GM12865 (cell line): ENCODE results near the gene MEP1A.
"Not testable (repeated sequence)": the region's sequence is repeated elsewhere in the genome, so short reads cannot be mapped to it uniquely, and the experiment has no call there.

ENCODE experiments used
- DNase-seq: peaks from one replicate; pipeline ENCODE4 v3.0.0; 2010; ENCODE audit warnings: low read depth
- H3K4me3 ChIP-seq: 2 replicates; pipeline ENCODE4 v1.5.1; 2011; ENCODE audit warnings: mild to moderate bottlenecking, low read depth, low read length, control low read depth
- TF ChIP-seq, protein P1 (sequence below): IDR thresholded peaks from 2 replicates; pipeline ENCODE4 v1.5.1; 2011; ENCODE audit warnings: low read length, control low read depth, low read depth, inconsistent platforms; ENCODE audit not compliant: insufficient read depth; ENCODE audit errors: missing control alignments

Gene MEP1A

GRCh38 chr6:46815130-46815529, 21.9 kb downstream of the MEP1A start:
- TF ChIP-seq, protein P1, sequence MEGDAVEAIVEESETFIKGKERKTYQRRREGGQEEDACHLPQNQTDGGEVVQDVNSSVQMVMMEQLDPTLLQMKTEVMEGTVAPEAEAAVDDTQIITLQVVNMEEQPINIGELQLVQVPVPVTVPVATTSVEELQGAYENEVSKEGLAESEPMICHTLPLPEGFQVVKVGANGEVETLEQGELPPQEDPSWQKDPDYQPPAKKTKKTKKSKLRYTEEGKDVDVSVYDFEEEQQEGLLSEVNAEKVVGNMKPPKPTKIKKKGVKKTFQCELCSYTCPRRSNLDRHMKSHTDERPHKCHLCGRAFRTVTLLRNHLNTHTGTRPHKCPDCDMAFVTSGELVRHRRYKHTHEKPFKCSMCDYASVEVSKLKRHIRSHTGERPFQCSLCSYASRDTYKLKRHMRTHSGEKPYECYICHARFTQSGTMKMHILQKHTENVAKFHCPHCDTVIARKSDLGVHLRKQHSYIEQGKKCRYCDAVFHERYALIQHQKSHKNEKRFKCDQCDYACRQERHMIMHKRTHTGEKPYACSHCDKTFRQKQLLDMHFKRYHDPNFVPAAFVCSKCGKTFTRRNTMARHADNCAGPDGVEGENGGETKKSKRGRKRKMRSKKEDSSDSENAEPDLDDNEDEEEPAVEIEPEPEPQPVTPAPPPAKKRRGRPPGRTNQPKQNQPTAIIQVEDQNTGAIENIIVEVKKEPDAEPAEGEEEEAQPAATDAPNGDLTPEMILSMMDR, result no peak
- no peak overlapping the region for H3K4me3 ChIP-seq
- DNase-seq, result no peak

DNA sequence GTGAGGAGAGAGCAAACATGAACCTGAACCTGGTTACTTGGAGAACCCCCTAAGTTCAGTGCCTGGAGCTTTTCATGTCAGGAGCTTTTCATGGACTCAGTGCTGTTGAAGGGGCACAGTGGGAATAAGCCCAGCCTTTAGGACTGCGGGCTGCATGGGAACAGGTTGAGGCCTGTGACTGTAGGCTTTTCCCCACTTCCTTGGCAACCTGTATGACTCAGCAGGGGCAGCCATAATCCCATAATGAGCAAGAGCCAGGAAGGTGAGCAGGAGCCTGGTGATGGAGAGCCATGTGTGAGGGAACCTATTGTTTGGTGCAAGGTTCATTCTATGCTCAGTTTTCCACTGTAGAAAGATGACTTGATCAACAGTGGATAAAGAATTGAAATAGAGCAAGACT, 23.4 kb downstream of the MEP1A start:
- no peak overlapping the region for H3K4me3 ChIP-seq
- TF ChIP-seq, protein P1, result no peak
- no peak for DNase-seq

GRCh38 chr6:46819561-46819960, 26.4 kb downstream of the MEP1A start:
- no peak for DNase-seq

DNA sequence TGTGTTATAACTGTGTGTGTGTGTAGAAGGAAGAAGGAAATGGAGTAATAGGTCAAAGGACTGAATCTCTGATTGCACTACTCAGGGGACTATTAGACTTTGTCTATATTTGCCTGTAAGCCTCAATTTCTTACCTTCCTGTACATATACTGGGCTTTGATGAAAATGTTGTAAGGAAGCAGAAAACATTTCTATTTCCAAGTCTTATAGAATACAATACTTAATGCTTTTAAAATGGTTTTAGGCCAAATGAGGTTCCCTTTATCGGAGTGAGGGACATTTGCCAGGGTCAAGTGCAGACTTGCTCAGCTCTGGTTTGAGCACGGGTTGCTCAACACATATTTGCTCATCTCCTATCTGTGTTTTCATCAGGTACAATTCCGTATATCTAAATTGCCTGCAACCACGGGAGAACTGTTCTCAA, 28.3 kb downstream of the MEP1A start:
- no peak overlapping the region for H3K4me3 ChIP-seq
- no peak for DNase-seq
- TF ChIP-seq, protein P1, result no peak

More at GRCh38 chr6:46819561-46819960, 26.4 kb downstream of the MEP1A start:
- H3K4me3 ChIP-seq, result no peak overlapping the region
- TF ChIP-seq, protein P1, result no peak

DNA sequence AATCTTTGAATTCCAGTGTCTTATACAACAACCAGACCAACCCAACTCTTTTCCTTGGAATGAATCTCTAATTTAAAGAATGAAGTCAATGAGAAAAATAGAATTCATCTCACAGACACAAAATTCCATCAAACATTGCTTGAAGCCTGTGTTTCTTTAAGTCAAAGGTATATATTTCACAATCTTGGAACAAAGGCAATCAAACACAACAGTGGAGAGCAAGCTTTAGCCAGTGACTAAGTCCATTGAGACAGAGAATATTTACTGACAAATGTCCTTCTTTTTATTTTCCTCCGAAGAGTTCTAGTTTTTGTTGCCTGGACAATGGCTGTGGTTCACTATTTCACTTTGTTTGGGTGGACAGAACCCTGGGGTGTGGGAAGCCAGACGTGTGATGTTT, 35.8 kb downstream of the MEP1A start:
- H3K4me3 ChIP-seq, result no peak overlapping the region
- no peak for DNase-seq
- TF ChIP-seq, protein P1, result no peak

- DNase-seq, result no peak
- no peak overlapping the region for H3K4me3 ChIP-seq
- TF ChIP-seq, protein P1, result no peak
Measured at GRCh38 chr6:46832816-46833215, 39.6 kb downstream of the MEP1A start.

GRCh38 chr6:46834257-46834916, 41.2 kb downstream of the MEP1A start:
- not testable (repeated sequence) for DNase-seq, H3K4me3 ChIP-seq

DNA sequence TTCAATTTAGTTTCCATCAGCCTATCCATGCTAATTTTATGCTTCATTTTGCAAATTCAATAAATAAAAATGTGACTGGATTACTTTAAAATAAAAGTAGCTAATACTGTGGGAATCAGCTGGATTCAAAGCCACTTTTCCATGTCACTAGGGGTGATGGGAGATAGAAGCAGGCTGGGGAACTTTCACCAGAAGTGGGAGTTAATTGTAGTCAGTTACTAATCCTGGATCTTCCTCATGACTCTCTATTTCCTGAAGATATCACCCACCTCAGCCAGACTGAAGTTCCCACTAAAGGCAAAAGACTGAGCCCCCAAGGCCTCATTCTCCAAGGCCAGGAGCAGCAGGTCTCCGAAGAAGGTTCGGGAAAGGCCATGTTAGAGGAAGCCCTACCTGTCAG, 41.8 kb downstream of the MEP1A start:
- H3K4me3 ChIP-seq, DNase-seq: not testable (repeated sequence)
